ENCODE measurements around the gene BABAM2.
"Not testable (repeated sequence)": the region's sequence is repeated elsewhere in the genome, so short reads cannot be mapped to it uniquely, and the experiment has no call there.

DNA sequence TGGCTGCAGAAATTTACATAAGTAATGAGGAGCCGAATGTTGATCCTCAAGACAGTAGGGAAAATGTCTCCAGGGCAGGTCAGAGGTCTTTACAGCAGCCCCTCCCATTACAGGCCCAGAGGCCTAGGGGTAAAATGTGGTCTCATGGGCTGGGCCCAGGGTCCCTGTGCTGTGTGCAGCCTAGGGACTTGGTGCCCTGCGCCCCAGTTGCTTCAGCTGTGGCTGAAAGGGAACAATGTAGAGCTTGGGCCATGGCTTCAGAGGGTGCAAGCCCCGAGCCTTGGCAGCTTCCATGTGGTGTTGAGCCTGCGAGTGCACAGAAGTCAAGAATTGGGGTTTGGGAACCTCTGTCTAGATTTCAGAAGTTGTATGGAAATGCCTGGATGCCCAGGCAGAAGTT is 77.5 kb downstream of the BABAM2 start:
- TF ChIP-seq, protein P1, sequence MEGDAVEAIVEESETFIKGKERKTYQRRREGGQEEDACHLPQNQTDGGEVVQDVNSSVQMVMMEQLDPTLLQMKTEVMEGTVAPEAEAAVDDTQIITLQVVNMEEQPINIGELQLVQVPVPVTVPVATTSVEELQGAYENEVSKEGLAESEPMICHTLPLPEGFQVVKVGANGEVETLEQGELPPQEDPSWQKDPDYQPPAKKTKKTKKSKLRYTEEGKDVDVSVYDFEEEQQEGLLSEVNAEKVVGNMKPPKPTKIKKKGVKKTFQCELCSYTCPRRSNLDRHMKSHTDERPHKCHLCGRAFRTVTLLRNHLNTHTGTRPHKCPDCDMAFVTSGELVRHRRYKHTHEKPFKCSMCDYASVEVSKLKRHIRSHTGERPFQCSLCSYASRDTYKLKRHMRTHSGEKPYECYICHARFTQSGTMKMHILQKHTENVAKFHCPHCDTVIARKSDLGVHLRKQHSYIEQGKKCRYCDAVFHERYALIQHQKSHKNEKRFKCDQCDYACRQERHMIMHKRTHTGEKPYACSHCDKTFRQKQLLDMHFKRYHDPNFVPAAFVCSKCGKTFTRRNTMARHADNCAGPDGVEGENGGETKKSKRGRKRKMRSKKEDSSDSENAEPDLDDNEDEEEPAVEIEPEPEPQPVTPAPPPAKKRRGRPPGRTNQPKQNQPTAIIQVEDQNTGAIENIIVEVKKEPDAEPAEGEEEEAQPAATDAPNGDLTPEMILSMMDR (IDR thresholded peaks at IDR 0.05): not testable (repeated sequence)
- TF ChIP-seq POLR2A, EP300 (IDR thresholded peaks at IDR 0.05): not testable (repeated sequence)
